HG03378 (cell line): Measurements from ENCODE around the gene SH2B2.

ENCODE experiments used
- ATAC-seq: cut with Tn5 transposase; IDR thresholded peaks from one replicate; pipeline ENCODE4 v1.9.1; 2021; ENCODE audit warnings: mild to moderate bottlenecking, moderate library complexity; ENCODE audit not compliant: unreplicated experiment

Gene SH2B2

GRCh38 chr7:102286237-102287110, at the start of gene SH2B2:
TSS of gene SH2B2 (plus strand) at chr7:102286868. CDS start at chr7:102300551, 13,683 bp downstream.
- no peak for ATAC-seq

DNA sequence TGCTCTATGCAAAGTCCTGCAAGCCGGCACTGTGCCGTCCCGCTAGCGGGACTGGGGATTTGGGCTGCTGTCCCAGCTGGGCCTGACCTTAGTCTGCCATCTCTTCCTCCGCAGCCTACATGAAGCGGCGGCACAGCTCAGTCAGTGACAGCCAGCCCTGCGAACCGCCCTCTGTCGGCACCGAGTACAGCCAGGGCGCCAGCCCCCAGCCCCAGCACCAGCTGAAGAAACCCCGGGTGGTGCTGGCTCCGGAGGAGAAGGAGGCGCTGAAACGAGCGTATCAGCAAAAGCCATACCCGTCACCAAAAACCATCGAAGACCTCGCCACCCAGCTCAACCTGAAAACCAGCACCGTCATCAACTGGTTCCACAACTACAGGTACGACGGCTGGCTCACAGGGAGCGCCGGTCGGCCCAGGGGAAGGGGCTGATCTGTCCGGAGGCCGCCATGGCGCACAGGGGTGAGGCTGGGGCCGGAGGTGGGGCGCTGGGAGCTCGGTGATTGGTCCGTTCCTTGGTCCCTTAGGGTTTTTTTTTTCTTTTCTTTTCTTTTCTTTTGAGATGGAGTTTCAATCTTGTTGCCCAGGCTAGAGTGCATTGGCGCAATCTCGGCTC, 47.4 kb upstream of the SH2B2 start:
- no peak for ATAC-seq

DNA sequence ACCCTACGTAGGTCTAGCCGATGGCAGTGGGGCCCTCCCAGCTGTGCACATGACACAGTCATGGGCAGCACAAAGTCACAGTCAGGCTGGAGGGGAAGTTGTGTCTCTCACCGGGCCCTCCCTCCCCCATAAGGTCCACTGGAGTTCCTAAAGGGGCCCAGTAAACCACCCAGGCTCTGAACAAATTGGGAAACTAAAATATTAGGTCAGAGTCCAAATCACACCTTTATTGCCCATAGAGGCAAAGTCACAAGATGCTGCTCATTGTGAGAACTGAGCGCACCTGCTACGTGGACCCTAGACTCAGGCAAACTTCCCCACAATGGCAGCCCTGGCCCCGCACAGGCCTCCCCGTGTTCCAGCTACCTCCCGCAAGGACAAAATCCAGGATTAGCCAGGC, 45.2 kb upstream of the SH2B2 start:
- no peak for ATAC-seq

- no peak for ATAC-seq
Measured at GRCh38 chr7:102244601-102245000, 42.1 kb upstream of the SH2B2 start.

GRCh38 chr7:102248081-102248455, 38.6 kb upstream of the SH2B2 start:
- ATAC-seq = no peak

GRCh38 chr7:102248456-102249395, 37.9 kb upstream of the SH2B2 start:
- no peak for ATAC-seq

GRCh38 chr7:102251531-102252365, 34.9 kb upstream of the SH2B2 start:
- ATAC-seq = no peak

DNA sequence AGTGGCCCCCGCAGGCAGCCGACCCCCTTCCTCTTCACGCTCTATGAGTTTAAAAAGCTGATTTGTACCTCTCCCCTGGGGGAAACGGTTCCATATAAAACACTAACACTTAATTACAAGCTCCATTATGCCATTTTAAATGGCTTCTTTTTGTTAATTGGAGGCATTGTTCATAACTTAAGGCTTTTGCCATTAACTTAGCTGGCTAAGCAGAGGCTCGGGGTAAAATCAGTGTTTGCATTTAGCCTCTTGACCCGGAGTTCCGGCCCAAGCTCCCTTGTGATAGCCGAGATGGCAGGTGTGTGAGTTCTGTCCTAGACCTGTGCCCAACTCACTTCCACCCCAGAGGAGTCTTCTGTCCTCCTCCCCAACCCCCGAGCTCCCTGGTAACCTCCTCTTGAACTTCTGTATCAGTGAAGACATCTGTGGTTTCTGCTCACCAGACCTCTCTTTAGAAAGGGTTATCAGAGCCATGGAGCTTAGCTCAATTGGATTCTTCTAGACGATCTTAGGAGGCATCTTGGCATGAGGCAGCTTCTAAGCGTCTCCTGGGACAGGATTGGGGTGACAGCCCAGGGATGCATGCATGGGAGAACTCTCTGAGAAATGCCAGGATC, 34.2 kb upstream of the SH2B2 start:
- ATAC-seq = no peak

DNA sequence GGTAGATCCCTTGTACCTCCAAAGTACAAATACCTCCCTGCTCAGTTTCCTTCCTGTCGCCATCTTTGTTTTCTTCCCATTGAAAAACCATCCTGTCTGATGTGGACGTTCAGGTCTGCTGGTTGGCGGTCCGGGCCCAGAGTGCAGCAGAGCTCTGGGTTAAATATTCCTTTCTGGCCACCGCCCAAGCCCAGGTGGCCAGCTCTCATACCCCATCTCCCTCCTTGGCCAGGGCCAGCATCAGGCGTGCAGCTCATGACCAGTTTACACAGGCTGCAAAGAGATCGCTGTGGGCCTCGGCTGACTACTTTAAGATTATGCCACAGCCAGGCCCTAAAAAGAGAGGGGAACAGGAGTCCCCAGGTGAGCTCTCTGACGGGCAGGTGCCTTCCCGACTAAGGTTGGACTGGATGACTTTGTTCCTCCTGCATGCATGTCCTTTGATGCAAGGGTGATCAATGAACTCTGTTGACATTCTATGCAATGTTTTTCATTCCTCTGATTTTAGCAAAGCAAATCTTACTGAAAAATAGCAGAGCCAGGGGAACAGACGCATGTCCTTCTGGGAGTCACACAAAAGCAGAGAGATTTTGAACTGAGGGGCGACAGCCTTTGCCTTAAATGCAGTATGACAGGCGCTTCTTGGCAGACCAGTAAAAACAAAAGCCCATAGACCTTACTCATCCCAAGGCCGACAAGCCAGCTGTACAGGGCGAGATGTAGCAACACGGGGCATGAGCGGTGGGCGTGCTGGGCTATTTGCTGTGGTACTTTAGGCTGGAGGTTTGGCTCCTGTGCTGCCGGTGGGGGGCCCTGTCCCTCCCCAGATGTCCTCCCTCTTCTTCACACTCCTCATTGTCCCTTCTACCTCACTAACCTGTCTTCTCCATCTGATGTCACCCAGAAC, 33.3 kb upstream of the SH2B2 start:
- no peak for ATAC-seq

DNA sequence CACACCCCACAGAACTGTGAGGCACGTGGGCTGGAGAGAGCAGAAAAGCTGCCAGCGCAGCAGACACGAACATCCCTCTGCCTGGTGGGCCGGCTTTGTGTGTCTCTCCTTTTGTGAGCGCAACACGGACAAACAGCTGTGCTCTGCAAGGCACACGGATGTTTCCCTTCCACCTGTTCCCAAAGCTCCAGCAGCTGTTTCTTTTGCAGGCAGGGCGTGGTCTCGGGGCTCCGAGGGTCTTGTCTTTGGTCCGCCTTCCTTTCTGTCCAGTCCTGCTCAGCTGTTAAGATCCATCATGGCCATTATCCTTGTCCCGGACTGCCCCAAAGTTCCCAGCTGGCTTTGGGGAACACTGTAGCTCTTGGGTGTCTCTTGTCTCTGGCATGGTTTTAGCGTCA, 32.7 kb upstream of the SH2B2 start:
- no peak for ATAC-seq

DNA sequence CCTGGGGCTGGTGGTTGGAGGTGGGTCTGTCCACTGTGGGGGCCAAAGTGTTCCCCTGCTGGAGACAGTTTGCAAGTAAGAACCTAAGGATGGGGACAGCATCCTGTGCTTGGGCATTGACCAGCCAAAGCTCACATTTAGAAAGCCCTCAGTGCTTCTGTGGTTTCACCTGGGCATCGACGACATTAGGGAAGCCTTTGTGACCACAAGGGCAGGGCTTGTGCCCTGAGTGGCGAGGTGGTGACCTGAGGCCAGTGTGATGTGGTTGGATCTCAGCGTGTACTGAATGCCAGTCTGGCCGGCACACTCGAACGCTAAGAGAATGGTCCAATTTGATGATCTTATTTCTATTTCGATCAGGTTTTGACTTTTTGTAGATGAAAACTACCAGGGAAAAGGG, 32.1 kb upstream of the SH2B2 start:
- ATAC-seq = no peak

- ATAC-seq = no peak
Measured at GRCh38 chr7:102255501-102255900, 31.2 kb upstream of the SH2B2 start.

DNA sequence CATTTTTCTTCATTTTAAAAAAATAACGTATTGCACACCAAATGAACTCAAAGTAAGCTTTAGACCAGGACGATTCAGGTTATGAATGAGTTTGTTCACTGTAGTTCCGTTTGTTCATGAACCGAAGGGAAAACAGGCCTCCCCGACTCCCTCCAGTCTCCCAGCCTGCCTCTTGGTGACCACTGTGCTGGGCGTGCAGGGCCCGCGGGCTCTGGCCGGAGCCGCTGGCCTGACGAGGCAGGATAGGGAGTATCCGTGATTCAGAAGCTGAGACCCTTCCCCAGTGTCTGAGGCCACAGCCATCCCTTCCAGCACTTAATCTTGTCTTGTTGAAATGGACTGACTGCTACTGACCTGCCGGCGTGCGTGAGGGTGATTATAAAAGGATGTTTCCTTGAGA, 30.8 kb upstream of the SH2B2 start:
- ATAC-seq = no peak

GRCh38 chr7:102258073-102258748, 28.5 kb upstream of the SH2B2 start:
- ATAC-seq = no peak

DNA sequence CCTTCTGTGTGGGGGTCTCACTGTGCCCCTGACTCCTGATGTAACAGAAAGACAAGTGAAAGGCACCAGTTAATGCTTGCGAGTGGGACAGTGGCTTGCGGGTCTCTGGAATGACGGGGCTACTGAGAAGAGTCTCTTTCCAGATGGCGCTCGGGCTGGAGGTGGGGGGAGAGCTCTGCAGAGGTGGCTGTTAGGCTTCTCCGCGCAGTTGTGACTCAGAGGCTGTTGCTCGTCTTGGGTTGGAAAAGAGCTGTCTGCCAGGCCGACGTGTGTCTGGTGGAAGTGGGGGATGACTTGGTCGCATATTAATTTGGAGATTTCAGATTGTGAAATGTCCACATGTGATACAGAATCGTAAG, 27.9 kb upstream of the SH2B2 start:
- ATAC-seq = no peak

- ATAC-seq = no peak
Measured at GRCh38 chr7:102260856-102261255, 25.8 kb upstream of the SH2B2 start.

GRCh38 chr7:102261451-102261850, 25.2 kb upstream of the SH2B2 start:
- no peak for ATAC-seq

DNA sequence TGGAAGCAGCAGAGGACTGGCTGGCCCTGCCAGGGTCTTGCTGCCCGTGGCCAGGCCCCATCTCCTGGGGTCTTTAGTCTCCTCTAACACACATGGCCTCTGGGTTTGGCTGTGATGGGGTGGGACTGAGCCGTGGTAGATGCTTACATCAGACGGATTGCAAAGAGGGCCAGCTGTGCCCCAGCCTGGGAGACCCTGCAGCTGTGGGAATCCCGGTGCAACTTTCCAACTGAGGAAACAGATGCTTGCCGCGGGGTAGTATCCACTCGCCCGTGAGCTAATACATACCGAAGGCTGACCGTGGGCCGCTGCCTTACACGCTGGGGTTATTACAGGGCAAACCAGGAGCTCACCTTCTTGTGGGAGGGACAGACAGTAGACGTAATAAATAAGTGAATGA, 24.1 kb upstream of the SH2B2 start:
- no peak for ATAC-seq
